ENCODE data around the gene TUBB3.
"Not testable (repeated sequence)": the region's sequence is repeated elsewhere in the genome, so short reads cannot be mapped to it uniquely, and the experiment has no call there.

Gene TUBB3

GRCh38 chr16:89918453-89919347, 4.4 kb upstream of the TUBB3 start, which contains the start of gene MC1R:
MC1R (plus strand) TSS chr16:89918862; CDS start chr16:89919259, 397 bp downstream.
- peak; percentile 64 for DNase-seq (ENCODE audit: low spot score)

- no peak for DNase-seq (ENCODE audit: low spot score)
These were observed 3.4 kb upstream of the TUBB3 start for GRCh38 chr16:89919535-89920406.

- DNase-seq (ENCODE audit: low spot score), result no peak
These were observed 2.4 kb upstream of the TUBB3 start for GRCh38 chr16:89920723-89921122.

GRCh38 chr16:89921131-89921701, 1.9 kb upstream of the TUBB3 start:
- DNase-seq (ENCODE audit: low spot score), result no peak

GRCh38 chr16:89921702-89922476, 1.3 kb upstream of the TUBB3 start:
- peak; percentile 96 for DNase-seq (ENCODE audit: low spot score)

GRCh38 chr16:89922477-89922883, 662 bp upstream of the TUBB3 start:
- DNase-seq (ENCODE audit: low spot score), result peak; percentile 91

GRCh38 chr16:89923640-89924296, 626 bp downstream of the TUBB3 start:
- DNase-seq (ENCODE audit: low spot score), result no peak

GRCh38 chr16:89924297-89924924, 1.3 kb downstream of the TUBB3 start:
- peak; percentile 68 for DNase-seq (ENCODE audit: low spot score)

- DNase-seq (ENCODE audit: low spot score), result no peak
These were observed 1.8 kb downstream of the TUBB3 start for GRCh38 chr16:89924925-89925307.

GRCh38 chr16:89925596-89926079, 2.5 kb downstream of the TUBB3 start:
- no peak for DNase-seq (ENCODE audit: low spot score)

- DNase-seq (ENCODE audit: low spot score), result no peak
These were observed 8.3 kb downstream of the TUBB3 start for GRCh38 chr16:89931305-89931896.

GRCh38 chr16:89931964-89932363, 8.8 kb downstream of the TUBB3 start:
- no peak for DNase-seq (ENCODE audit: low spot score)

GRCh38 chr16:89934019-89934418, 10.9 kb downstream of the TUBB3 start:
- DNase-seq (ENCODE audit: low spot score), result not testable (repeated sequence)

- DNase-seq (ENCODE audit: low spot score), result no peak
These were observed 11.7 kb downstream of the TUBB3 start for GRCh38 chr16:89934611-89935553.

- DNase-seq (ENCODE audit: low spot score), result not testable (repeated sequence)
These were observed 12.5 kb downstream of the TUBB3 start for GRCh38 chr16:89935620-89936019.

- no peak for DNase-seq (ENCODE audit: low spot score)
These were observed 12.9 kb downstream of the TUBB3 start for GRCh38 chr16:89936034-89936433.

- no peak for DNase-seq (ENCODE audit: low spot score)
These were observed 13.4 kb downstream of the TUBB3 start for GRCh38 chr16:89936508-89936907.

- DNase-seq (ENCODE audit: low spot score), result no peak
These were observed 13.8 kb downstream of the TUBB3 start for GRCh38 chr16:89936981-89937380.

All from GM03348 (cell line).